GM18909 (cell line): ENCODE data around the gene OR10H5.
"Not testable (repeated sequence)": the region's sequence is repeated elsewhere in the genome, so short reads cannot be mapped to it uniquely, and the experiment has no call there.

Source experiments
- ATAC-seq: cut with Tn5 transposase; IDR thresholded peaks from one replicate; pipeline ENCODE4 v1.9.1; 2021; ENCODE audit warnings: mild to moderate bottlenecking; ENCODE audit not compliant: unreplicated experiment, poor library complexity

OR10H5 gene

GRCh38 chr19:15841875-15842569 lies 54.6 kb downstream of the OR10H5 start:
- no peak for ATAC-seq

GRCh38 chr19:15843203-15843893 lies 55.9 kb downstream of the OR10H5 start:
- no peak for ATAC-seq

- ATAC-seq, result not testable (repeated sequence)
Observed at GRCh38 chr19:15843894-15844222, 56.4 kb downstream of the OR10H5 start.

- ATAC-seq, result no peak
Observed at GRCh38 chr19:15846923-15847322, 59.5 kb downstream of the OR10H5 start.

- no peak for ATAC-seq
Observed at GRCh38 chr19:15850385-15850784, 62.9 kb downstream of the OR10H5 start.
